GM18858 (cell line): ENCODE measurements around the gene CASP6.
"Not testable (repeated sequence)": the region's sequence is repeated elsewhere in the genome, so short reads cannot be mapped to it uniquely, and the experiment has no call there.

Experiments
- ATAC-seq: cut with Tn5 transposase; IDR thresholded peaks from one replicate; pipeline ENCODE4 v1.9.1; 2021; ENCODE audit not compliant: unreplicated experiment

CASP6 gene

GRCh38 chr4:109721033-109721432 is 17.8 kb upstream of the CASP6 start:
- no peak for ATAC-seq

- no peak for ATAC-seq
Measured at GRCh38 chr4:109719604-109720003, 16.4 kb upstream of the CASP6 start.

- ATAC-seq = no peak
Measured at GRCh38 chr4:109718759-109719158, 15.5 kb upstream of the CASP6 start.

GRCh38 chr4:109713500-109713899 is 10.3 kb upstream of the CASP6 start:
- no peak for ATAC-seq

GRCh38 chr4:109708990-109709389 is 5.7 kb upstream of the CASP6 start:
- ATAC-seq = peak; percentile 92

GRCh38 chr4:109708435-109708834 is 5.2 kb upstream of the CASP6 start:
- no peak for ATAC-seq

GRCh38 chr4:109703664-109704361 is 568 bp upstream of the CASP6 start:
- ATAC-seq = no peak

GRCh38 chr4:109701566-109702410 is 1.5 kb downstream of the CASP6 start:
- no peak for ATAC-seq

- ATAC-seq = no peak
Measured at GRCh38 chr4:109699553-109700225, 3.6 kb downstream of the CASP6 start.

- ATAC-seq = no peak
Measured at GRCh38 chr4:109698656-109699055, 4.6 kb downstream of the CASP6 start.

GRCh38 chr4:109691411-109691920 is 11.8 kb downstream of the CASP6 start:
- ATAC-seq = no peak

GRCh38 chr4:109690690-109691410 is 12.4 kb downstream of the CASP6 start:
- ATAC-seq = peak; percentile 85

GRCh38 chr4:109684727-109685126 is 18.5 kb downstream of the CASP6 start:
- ATAC-seq = no peak

- ATAC-seq = no peak
Measured at GRCh38 chr4:109683621-109684253, 19.5 kb downstream of the CASP6 start.

GRCh38 chr4:109682875-109683274 is 20.4 kb downstream of the CASP6 start:
- ATAC-seq = no peak

GRCh38 chr4:109678925-109679324 is 24.3 kb downstream of the CASP6 start:
- not testable (repeated sequence) for ATAC-seq

- not testable (repeated sequence) for ATAC-seq
Measured at GRCh38 chr4:109678472-109678871, 24.8 kb downstream of the CASP6 start.

GRCh38 chr4:109676886-109677285 is 26.4 kb downstream of the CASP6 start:
- no peak for ATAC-seq

GRCh38 chr4:109675843-109676242 is 27.4 kb downstream of the CASP6 start:
- ATAC-seq = no peak

GRCh38 chr4:109675181-109675580 is 28.1 kb downstream of the CASP6 start:
- ATAC-seq = peak; percentile 44
